ENCODE measurements around the gene ACSL6. TPM values are rescaled to one million over a fixed set of nuclear protein-coding genes. Genes with fewer than 3 reads are reported as not detected.

Gene ACSL6
- total RNA-seq, 1 experiment from 2014 or later = 0.46 TPM

DNA sequence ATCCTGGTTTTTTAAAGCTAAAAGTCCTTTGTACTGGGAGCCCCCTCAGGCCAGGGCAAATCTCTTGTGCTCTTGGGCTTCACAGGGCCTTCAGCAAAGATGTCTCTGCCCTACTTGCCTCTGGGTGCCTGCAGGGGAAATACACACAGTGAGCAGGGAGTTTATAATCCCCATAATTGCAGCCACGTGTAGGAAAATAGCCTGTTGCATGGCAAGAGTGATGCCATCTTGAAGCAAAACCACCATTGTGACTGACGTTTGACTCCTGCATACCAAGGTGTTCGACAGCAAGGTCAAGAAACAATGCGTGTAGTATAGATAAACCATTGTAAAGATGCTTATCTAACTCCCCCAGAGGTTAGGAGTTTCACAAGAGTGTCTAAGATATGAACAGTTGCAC is 37.6 kb upstream of the ACSL6 start:
- no peak for DNase-seq (ENCODE audit: low spot score)

DNA sequence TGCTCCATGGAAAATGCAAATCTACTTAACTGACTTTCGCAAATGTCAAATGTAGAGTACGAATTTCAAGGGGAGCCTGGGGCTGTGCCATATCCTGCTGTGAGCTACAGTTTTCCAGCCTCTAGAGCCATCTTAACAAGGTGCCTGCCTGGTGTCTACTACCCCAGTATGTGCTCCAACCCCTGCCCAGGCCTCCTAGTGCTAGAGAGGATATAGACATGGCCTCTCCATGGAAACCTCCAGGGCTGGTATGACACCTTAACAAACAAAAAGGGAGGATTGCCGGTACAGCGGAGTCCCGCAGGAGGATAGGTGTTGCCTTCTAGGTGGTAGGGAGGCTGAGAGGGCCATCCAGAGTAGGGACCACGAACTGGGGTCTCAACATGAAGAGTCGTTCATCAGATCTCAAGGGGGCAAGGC is 35.4 kb upstream of the ACSL6 start:
- DNase-seq (ENCODE audit: low spot score) = no peak

DNA sequence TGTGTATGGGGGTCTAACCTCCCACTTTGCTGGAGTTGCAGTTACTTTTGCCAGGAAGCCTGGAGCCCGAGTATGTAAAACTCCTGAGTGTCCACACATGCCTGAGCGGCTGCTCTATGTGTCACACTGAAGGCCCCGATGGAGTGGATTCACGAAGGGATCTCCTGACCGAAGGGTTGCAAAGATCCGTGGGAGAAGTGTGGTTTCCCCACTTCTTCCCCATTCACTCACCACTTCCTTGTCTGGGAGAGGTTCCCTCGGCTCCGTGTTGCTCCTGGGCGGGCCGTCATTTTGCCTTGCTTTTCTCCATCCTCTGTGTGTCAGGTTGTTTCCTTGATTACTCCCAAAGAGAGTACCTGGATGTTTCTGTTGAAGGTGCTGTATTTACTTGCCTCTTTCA is 32.7 kb upstream of the ACSL6 start:
- no peak for DNase-seq (ENCODE audit: low spot score)

DNA sequence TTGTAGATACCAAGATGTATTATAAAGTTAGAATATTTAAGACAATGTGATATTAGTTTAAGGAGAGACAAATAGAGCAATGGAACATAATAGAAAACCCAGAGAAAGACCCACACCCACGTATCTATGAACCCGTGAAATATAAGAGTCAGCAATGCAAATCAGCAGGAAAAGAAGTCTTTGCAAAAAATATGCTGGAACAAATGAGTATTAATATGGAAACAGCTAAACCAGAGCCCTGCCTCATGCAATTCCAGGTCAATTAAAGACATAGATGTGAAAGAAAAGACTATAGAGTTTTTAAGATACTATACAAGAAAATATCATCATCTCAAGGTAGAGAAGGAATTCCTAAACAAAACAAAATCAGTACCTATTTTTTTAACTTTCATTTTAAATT is 25.9 kb upstream of the ACSL6 start:
- no peak for DNase-seq (ENCODE audit: low spot score)

DNA sequence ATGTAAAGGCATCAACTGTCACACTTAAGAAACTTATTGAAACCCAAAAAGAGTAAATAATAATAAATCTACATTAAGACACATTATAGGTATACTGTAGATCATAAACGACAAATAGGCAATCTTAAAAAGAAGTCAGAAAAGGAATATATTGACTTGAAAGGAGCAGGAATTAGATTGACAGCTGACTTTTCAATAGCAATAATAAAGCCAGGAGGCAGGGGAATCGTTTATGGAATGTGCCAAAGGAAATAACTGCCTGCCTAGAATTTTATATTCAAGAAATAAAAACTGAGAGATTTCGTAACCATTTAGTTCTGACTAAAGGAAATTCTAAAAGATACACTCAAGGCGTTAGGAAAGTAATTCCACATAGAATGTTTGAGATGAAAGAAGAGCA is 21.7 kb upstream of the ACSL6 start:
- DNase-seq (ENCODE audit: low spot score) = no peak

DNA sequence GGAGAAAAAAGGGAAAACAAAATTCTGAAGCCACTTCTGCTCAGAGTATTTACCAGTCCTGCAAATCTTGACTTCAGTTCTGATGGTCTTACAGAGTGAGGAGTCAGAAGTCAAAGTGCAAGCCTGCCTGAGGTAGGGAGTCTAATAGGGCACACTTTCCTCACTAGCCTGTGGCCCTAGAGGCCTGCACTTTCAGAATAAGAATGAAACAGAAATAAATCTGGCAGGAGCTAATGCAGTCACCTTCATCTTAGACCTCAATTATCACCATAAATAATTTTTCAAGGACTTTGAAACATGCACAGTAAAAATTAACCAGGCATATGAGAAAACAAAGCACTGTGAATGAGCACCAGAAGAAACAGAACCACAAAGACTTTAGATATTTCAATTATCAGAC is 20.7 kb upstream of the ACSL6 start:
- no peak for DNase-seq (ENCODE audit: low spot score)

DNA sequence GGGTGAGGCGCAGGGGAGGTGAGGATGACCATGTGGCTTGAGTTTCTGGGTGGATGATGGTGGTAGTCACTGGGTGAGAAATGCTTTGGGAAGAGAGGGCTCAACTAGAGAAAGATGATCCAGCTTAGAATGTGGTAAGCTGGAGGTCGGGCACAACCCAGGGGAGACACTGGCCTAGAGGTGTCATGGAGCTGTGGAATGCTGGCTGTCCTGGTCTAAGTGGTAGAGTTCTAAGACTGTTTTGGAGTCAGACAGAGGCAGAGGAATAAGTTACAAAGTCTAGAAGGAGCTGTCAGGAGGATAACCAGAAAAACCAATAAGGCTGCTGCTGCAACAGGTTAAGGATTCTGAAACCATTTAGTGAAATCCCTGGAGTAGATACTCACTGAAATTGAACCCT is 19.2 kb upstream of the ACSL6 start:
- no peak for DNase-seq (ENCODE audit: low spot score)

DNA sequence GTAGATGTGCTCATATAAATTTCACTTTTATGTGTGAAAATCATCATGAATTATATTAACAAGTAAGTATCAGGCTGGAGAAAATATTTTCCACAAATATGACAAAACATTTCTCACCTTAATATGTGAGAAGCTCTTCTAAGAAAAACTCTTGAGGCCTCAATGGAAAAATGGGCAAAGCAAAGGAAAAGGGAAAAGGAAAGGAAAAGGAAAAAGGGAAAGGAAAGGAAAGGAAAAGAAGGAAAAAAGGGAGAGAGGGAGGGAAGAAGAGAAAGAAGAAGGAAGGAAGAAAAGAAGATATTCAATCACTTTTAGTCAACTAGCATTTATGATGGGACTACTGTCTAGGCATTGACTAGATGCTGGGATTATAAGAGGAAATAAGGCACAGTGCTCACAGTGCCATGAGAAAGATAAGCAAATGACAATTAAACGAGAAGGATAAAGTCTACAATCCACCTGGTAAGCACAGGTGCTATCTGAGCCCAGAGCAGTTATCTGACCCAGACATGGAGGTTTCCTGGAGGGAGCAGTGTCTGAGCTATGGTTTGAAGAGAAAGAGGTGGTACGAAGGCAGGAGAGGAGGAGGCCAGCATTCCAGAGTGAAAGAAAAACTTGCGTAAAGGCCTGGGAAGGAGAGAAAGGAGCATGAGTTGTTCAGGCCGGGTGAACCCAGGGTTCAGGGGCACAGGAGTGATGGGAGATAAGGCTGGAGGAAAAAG is 18.3 kb upstream of the ACSL6 start:
- no peak for DNase-seq (ENCODE audit: low spot score)

DNA sequence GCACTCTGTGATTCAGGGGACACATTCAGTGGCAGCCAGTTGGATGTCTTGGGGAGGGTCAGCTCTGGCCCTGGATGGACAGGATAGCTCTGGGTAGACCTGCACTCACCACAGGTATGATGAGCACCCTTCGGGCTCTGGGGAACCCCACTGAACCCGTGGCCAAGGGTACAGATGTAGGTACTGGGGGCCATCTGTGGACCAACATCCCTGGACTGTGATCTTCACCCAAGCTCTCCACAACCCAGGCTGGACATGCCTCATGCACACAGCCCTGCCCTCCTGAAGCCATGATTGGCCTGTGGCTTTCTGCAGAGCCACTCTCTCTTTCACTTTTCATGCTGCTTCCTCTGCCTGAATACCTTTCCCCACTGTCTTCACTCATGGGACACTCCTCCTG is 15.6 kb upstream of the ACSL6 start:
- no peak for DNase-seq (ENCODE audit: low spot score)

DNA sequence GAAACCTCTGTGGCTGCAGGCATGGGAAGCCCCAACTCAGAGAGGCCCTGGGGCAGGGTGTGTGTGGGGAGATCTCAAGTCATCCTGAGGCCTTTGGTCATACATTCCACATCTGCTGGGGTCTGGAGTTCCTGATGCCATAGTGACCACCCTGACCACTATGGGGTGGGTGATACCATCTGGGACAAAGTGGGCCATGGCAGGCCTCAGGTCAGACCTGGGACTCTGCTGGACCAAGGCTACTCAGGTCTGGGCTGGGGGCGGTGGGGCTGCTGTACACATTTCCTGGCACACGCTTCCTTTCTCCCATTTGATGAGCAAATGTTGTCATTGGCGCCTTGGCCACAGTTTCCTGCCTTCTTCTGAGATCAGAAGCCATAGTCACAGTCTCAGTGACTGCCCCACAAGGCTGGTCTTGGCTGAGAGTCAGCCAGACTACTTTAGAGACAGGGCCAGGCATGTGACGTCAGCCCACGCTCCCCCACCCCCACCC is 15.1 kb upstream of the ACSL6 start:
- no peak for DNase-seq (ENCODE audit: low spot score)

DNA sequence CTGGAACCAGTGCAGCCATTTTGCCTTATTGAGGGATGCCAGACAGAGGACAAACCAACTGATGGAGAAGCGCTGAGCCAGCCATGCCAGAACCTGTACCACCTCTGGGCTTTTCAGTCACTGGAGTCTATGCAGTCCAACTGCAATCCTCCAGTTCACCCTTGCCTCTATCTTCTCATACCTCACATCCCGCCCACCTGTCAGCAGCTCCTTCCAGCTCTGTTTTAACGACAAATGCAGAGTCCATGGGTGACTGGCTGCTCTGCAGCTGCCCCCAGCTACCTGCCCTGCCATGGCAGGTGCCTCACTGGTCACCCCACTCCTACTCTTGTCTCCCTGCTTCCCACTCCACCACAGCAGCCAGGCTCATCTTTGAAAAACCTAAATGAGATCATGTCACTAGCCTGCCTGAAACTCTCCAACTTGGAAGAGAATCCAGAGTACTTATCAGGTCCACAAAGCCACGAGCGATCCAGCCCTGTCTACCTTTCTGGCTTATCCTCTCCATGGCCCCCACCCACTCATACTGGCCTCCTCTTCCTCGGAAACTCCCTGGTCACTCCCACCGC is 14.0 kb upstream of the ACSL6 start:
- DNase-seq (ENCODE audit: low spot score) = no peak

DNA sequence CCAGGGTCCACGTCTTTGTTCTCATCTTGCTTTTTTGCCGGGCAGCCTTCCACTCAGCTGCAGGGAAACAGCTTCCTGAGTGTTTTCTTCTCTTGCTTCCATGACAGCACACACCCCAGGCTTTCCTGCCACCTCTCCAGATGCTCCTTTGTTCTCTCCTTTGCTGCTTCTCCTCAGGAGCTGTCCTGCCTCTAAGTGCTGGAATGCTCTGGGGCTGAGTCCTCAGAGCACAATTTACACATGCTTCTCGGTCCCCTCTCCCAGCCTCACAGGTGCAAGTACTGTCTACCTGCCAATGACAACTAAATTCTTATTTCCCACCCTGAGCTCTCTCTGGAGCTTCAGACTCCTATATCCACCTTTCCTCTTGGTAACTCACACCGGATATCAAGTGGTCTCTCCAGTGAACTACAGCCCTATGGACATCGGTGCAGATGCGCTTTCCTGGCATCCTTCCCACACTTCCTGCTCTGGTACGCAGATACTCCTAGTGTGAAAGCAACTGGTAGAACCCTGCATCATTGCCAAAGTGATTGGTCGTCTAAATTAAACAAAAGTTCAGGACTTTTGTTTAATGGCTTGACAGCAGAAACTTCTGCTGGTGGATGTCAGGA is 13.4 kb upstream of the ACSL6 start:
- no peak for DNase-seq (ENCODE audit: low spot score)

DNA sequence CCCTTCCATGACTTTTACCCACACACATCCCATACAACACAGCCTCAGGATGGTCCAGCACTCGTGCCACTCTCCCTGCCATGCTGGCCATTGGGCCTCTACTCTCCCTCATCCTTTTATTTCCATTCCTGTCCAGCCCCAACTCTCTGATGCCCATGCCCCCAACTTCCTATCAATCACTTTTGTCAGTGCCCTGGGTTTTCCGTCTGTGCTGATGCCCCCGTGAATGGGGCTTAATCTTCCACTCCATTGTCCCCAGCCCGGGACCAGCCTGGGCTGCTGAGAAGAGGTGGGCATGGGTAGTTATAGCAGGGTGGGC is 12.6 kb upstream of the ACSL6 start:
- DNase-seq (ENCODE audit: low spot score) = no peak

DNA sequence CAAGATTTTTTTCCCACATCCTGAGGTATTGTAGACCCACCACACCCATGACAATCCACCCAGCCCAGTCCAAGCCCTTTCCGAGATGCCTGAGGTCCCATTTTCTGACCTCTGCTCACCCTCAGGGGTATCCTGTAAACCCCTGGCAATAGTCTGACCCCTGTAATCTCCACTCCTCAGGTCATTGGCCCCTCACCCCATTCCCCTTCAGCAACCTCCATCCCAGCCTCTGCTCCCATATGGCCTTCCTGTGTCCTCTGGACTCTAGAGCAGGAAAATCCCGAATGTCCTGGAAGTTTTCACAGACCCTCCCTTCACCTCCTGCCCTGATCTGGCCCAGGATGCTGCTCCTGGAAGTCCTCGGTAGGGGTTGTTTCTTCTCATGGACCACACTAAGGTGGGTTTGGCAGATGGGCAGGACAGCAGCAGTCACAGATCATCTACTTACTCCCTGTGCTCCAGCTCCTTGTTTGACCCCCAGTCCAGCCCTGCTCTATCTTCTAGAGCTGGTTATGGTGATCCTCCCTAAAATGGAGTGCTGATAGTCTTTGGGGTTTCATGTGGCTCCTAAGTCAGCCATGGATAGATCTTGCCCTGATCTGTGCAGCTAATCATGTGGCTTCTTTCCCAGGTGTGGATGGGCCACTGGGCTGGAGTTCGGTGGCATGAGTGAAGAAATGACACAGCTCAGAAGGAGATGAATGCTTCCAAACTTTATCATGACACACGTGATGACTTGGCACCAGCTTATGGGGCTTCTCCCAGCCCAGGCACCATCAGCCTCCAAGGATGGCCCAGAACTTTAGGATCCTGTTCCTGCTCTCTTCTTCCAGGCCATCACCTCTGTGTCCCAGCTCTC is 12.0 kb upstream of the ACSL6 start:
- DNase-seq (ENCODE audit: low spot score) = no peak

DNA sequence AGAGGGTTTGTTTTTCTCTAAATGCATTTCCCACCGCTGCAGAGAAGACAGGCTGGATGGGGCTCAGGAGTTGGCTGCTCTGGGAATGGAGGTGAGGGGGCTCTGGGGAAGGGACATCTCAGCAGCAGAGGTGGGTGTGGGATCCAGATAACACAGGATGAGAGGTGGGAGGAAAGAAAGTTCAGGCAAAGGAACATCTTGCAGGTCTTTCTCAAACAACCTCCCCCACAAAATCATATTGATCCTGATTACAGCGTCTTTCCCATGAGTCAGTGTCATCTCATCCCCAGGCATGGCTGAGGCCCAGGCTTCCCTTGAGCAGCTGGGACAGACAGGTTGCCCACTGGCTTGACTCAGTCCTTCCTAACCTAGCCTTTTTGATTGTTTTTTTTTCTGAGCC is 11.3 kb upstream of the ACSL6 start:
- no peak for DNase-seq (ENCODE audit: low spot score)

DNA sequence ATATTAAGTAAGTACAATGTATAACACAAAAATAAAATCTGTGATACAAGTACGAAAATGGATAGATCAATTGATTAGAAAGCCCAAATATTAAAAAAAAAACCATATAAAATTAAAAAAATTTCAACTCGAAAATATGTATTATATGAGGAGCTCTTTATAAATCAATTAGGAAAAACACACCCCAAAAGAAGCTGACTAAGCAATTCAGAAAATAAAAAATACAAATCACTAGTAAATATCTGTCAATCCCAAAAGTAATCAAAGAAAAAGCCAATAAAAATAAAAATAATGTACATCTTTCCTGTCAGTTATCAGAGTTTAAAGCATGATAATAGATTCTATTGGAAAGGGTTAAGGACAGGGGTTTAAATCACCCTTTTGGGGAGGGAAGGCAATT is 10.2 kb upstream of the ACSL6 start:
- DNase-seq (ENCODE audit: low spot score) = no peak

DNA sequence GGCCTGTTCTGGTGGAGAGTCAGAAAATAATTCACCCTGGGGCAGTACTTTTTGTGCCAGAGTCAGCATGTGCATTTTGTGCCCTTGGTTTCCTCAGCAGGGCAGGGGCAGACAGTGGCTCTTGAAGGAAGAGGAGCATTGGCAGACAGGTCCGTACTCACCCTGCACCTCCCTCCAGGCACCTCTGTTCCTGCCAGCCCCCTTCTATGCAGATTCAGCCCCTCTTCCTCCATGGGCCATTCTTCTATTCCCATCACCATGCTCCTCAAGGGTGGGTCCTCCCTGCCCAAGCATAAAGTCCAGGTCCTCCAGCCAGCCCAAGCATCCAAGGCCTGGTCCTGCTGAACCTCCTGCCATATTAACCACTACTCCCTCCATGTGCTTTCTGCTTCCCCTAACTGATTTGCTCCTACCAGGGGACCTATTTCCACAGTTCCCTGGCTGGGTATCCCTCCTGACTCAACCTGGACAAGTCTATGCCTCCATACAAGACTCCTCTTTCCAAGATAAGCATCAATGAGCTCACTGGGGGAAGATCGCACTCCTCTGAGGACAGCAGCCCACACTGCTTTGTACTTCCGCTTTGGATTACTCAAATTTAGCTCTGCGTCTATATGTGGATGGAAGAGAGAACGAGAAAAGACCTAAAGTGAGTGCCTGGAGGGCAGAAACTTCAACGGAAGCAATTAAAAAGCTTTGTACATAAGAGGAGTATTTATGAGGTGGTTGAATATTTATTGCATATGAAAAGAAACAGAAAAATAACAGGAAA is 9.3 kb upstream of the ACSL6 start:
- no peak for DNase-seq (ENCODE audit: low spot score)

DNA sequence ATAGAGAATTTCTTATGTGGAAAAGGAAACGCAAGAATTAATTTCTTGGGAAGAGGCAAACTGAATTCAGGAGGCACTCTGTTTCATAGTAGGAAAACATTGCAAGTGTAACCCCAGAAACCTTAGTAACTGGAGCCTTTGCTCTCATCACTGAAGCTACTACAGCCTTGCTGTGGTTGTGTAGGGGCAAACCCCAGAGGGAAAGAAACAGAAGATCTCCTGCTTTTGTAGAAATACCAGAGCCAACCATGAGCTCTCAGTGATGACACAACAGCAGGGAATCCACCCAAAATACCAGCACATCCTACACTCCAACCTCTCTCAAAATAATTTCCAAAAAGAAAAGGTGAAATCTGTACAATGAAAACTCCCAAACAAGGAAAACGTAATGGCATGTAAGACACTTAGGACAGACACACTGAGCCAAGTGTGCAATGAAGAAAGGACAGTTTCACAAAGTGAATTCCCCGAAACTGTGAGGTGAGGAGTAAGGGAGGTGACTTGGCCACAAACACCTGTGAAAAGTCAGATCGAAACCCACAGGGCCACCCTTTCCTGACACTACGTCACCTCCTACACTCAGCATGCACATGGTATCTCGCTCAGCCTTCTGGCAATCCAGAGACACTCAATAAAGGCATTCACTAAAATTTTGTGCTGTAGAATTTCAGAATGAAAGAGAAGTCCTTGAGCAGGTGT is 8.5 kb upstream of the ACSL6 start:
- no peak for DNase-seq (ENCODE audit: low spot score)

DNA sequence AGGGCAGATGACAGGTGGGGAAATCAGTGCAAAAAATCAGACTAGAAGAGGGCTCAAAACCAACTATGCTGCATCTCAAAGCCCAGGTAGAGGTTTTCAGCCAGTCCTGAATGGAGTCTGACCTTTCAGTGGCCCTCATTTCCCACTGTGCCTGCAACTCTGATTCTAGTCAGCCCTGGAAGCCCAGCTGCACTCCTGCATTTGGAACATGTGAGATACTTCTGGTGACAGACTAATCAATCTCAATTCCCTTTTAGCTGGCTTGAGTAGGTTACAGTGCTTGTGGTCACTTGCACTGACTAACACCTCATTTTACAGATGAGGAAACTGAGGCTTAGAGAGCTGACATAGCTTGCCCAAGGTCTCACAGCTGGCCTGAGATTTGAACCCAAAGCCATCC is 7.9 kb upstream of the ACSL6 start:
- DNase-seq (ENCODE audit: low spot score) = no peak

DNA sequence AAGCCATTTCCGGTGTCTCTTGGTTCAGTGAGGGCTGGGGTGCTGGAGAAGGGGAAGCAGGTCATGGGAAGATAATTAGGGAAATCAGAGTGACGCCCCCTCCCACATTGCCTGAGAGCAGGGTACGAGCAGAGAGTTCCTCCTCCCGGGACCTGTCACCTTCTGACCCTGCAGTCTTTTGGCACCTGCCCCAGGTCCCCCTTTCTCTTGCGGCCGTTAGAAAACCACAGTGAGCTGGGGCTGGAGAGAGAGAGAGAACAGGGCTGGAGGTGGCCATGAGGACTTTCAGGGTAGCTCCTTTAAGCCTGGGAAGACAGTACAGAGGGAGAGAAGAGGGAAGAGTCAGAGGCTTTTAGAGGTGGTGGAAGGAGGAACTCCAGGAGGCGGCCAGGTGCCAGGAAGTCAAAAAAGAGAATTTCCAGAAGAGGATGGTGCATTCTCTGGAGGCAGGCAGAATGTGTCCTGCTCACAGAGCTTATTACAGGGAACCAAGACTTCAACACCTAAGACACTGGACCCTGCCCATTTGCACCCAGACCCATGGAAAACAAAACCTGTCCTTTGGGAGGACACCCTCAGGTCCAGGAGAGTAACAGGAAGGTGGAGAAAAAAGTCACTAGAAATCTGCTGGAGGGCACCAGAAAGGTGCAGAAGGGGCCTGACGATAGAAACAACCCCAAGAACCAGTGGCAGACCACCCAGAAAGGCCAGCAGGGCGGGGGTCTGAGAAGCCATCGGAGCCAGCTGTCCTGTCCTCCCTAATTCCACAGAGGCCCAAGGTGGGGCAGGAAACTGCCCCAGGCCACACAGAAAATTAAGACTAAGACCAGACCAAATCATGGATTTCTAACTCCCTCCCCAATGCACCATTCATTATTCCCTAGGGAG is 6.5 kb upstream of the ACSL6 start:
- DNase-seq (ENCODE audit: low spot score) = no peak
